B cell (primary cell): ENCODE measurements around the gene SLC25A5. TPM values are rescaled to one million over a fixed set of nuclear protein-coding genes. Genes with fewer than 3 reads are reported as not detected.
A peak's percentile ranks its signal among the peaks of the same experiment; 100 is the strongest.

ENCODE experiments used
- ATAC-seq: fragments of 200-7000 bp; cut with Tn5 transposase; one replicate; pipeline ENCODE4 v1.10.0; 2021; ENCODE audit warnings: low read depth, mild to moderate bottlenecking, moderate number of reproducible peaks, moderate library complexity
- CTCF ChIA-PET: fragments of 350-600 bp; sonication (Branson Sonifier 250); formaldehyde crosslinking; loops from one replicate; lab custom pipeline; 2021; ENCODE audit warnings: antibody characterized with exemption, inconsistent platforms; lab: Charles Lee
- POLR2A ChIA-PET: fragments of 350-600 bp; sonication (Branson Sonifier 250); formaldehyde crosslinking; loops from one replicate; lab custom pipeline; 2021; ENCODE audit warnings: antibody characterized with exemption; lab: Charles Lee
- DNase-seq: peaks from one replicate; pipeline ENCODE4 v3.0.0; 2013
- H2AFZ ChIP-seq: 2 replicates; pipeline ENCODE4 v1.6.1; 2012; ENCODE audit warnings: mild to moderate bottlenecking, low read depth, low read length; ENCODE audit not compliant: insufficient read depth, poor library complexity, severe bottlenecking
- H3K27ac ChIP-seq, 2 donors: 1 replicate in 1 of 2; 2 replicates in 1 of 2; pipeline ENCODE4 v1.5.1; 2012 to 2013; ENCODE audit warnings: low read length in 2 of 2, mild to moderate bottlenecking in 2 of 2, moderate library complexity in 1 of 2
- H3K27me3 ChIP-seq, 4 experiments: fragments of 200-600 bp in 1 of 4; sonication (generic) in 1 of 4; replicated peaks in 1 of 4; 1 replicate in 2 of 4; 2 replicates in 2 of 4; pipeline versions ENCODE4 v1.6.1 to v1.7.0; 2013 to 2016; ENCODE audit warnings: low read length in 3 of 4, mild to moderate bottlenecking in 2 of 4, mixed read lengths in 1 of 4, moderate library complexity in 1 of 4; ENCODE audit not compliant: insufficient read depth in 4 of 4, control insufficient read depth in 3 of 4; ENCODE audit errors: control extremely low read depth in 1 of 4
- H3K36me3 ChIP-seq, 2 experiments: replicated peaks in 1 of 2; 1 replicate in 1 of 2; 2 replicates in 1 of 2; pipeline versions ENCODE4 v1.6.1 to v1.7.1; 2013; ENCODE audit warnings: low read length in 1 of 2; ENCODE audit not compliant: insufficient read depth in 2 of 2, control insufficient read depth in 1 of 2; ENCODE audit errors: control extremely low read depth in 1 of 2, extremely low read depth in 1 of 2
- H3K4me1 ChIP-seq, 2 donors: fragments of 200-600 bp in 1 of 2; sonication (generic) in 1 of 2; 1 replicate in 1 of 2; 2 replicates in 1 of 2; pipeline versions ENCODE4 v1.5.1 to v1.6.1; 2013 to 2017; ENCODE audit warnings: low read length in 2 of 2; ENCODE audit not compliant: control insufficient read depth in 2 of 2, insufficient read depth in 2 of 2
- H3K4me2 ChIP-seq: replicated peaks from 2 replicates; pipeline ENCODE3; 2012; ENCODE audit warnings: mild to moderate bottlenecking, low read depth, low read length; ENCODE audit not compliant: poor library complexity, severe bottlenecking
- H3K4me3 ChIP-seq, 5 experiments: fragments of 200-600 bp in 1 of 5; sonication (generic) in 1 of 5; 1 replicate in 3 of 5; 2 replicates in 2 of 5; pipeline versions ENCODE4 v1.5.1 to v1.7.0; 2011 to 2016; ENCODE audit warnings: low read length in 4 of 5, mild to moderate bottlenecking in 4 of 5, low read depth in 2 of 5, control low read depth in 1 of 5, moderate library complexity in 1 of 5; ENCODE audit not compliant: insufficient read depth in 1 of 5; ENCODE audit errors: control extremely low read depth in 1 of 5, extremely low read depth in 1 of 5
- H3K79me2 ChIP-seq: fragments of 200-600 bp; sonication (generic); one replicate; pipeline ENCODE4 v1.6.0; 2016; ENCODE audit warnings: low read length; ENCODE audit not compliant: control insufficient read depth, insufficient read depth
- H3K9ac ChIP-seq: fragments of 200-600 bp; sonication (generic); 2 replicates; pipeline ENCODE4 v1.6.1; 2017; ENCODE audit warnings: mild to moderate bottlenecking, low read length, moderate library complexity
- H3K9me3 ChIP-seq, 3 donors: one replicate each; pipeline versions ENCODE4 v1.6.1 to v1.7.1; 2013; ENCODE audit warnings: low read length in 2 of 3; ENCODE audit not compliant: control insufficient read depth in 2 of 3, insufficient read depth in 1 of 3; ENCODE audit errors: control extremely low read depth in 1 of 3
- H4K20me1 ChIP-seq: 2 replicates; pipeline ENCODE4 v1.6.0; 2012; ENCODE audit warnings: mild to moderate bottlenecking, low read length; ENCODE audit not compliant: insufficient read depth, control insufficient read depth, poor library complexity, severe bottlenecking
- H3K27ac Mint-ChIP-seq: one replicate; pipeline ENCODE4 v1.8.0; 2021; ENCODE audit warnings: mixed read lengths
- H3K27me3 Mint-ChIP-seq: one replicate; pipeline ENCODE4 v1.8.0; 2021; ENCODE audit warnings: mixed read lengths
- H3K4me1 Mint-ChIP-seq: one replicate; pipeline ENCODE4 v1.8.0; 2021; ENCODE audit warnings: mixed read lengths
- H3K4me3 Mint-ChIP-seq: one replicate; pipeline ENCODE4 v1.8.0; 2021; ENCODE audit warnings: mixed read lengths
- H3K9me3 Mint-ChIP-seq: one replicate; pipeline ENCODE4 v1.8.0; 2022; ENCODE audit warnings: mixed read lengths; ENCODE audit not compliant: insufficient read depth
- CTCF ChIP-seq: fragments of 200-600 bp; IDR thresholded peaks from one replicate; pipeline ENCODE4 v1.8.0; 2022; ENCODE audit warnings: antibody characterized with exemption, mild to moderate bottlenecking
- EZH2 ChIP-seq: IDR thresholded peaks from 2 replicates; pipeline ENCODE4 v1.6.1; 2012; ENCODE audit warnings: borderline replicate concordance, low read depth, mild to moderate bottlenecking, moderate library complexity, low read length; ENCODE audit not compliant: insufficient read depth, poor library complexity, severe bottlenecking
- WGBS: methylation state at CpG from one replicate; pipeline ENCODE4 v1.1.5; 2013; ENCODE audit warnings: missing lambda C conversion rate; ENCODE audit not compliant: insufficient coverage; 5-methylcytosine and 5-hydroxymethylcytosine counted together
- intact Hi-C: fragments of 100-400 bp; cut with micrococcal nuclease; formaldehyde crosslinking; loops from one replicate; pipeline ENCODE4 v1.10.0; 2022
- polyA plus RNA-seq: library from polyadenylated mRNA; depleted of rRNA; stranded (reverse); fragments of >200 nt; gene quantifications from 2 replicates; pipeline ENCODE4 v1.2.3, GENCODE V29; 2012
- total RNA-seq, 2 donors: library from RNA; stranded (reverse); fragments of 120-200 nt in 1 of 2; gene quantifications; 1 replicate in 1 of 2; 2 replicates in 1 of 2; pipeline versions ENCODE4 v1.2.3 to v1.2.4, GENCODE V29; 2013 to 2022

Gene SLC25A5
- total and polyA plus RNA-seq, 2 donors (not counting 1 experiment from before 2014, with no cell fraction given): 142 to 443 TPM

GRCh38 chrX:119468551-119469312, 488 bp downstream of the SLC25A5 start:
- POLR2A ChIA-PET: interaction anchor here (0.7 to 1.0 kb wide), 4 partner anchors 14 to 322 kb away, joined by 3 to 4 read pairs (median 3); partner anchors contain the start of gene RPL39
- ATAC-seq: peak; percentile 76
- peak overlapping the region; percentile 92 to 95 for H3K27ac ChIP-seq
- peaks cover 3 to 15% of the 10 kb centered on the region in 2 donors for H3K4me1 ChIP-seq
- peaks cover 0 to 15% of the 10 kb centered on the region in 2 experiments for H3K36me3 ChIP-seq
- intact Hi-C loops: loop anchor here (1.0 to 10.0 kb wide), 9 partner anchors 14 to 476 kb away; partner anchors contain the start of genes NDUFA1, NKAP, NKRF and RNF113A
- H3K9me3 ChIP-seq: no peaks in the 10 kb centered on the region
- TF ChIP-seq EZH2 (no peak), CTCF (peak; percentile 68)
- H3K4me2 ChIP-seq: peak overlapping the region; percentile 80
- Mint-ChIP-seq H3K4me3 (peak overlapping the region; percentile 85), H3K4me1 (peaks cover 8% of the 10 kb centered on the region), H3K27me3 (no peaks in the 10 kb centered on the region), H3K9me3 (no peaks in the 10 kb centered on the region), H3K27ac (peak overlapping the region; percentile 92)
- H3K79me2 ChIP-seq: no peaks in the 10 kb centered on the region
- H4K20me1 ChIP-seq: no peaks in the 10 kb centered on the region
- no peaks in the 10 kb centered on the region for H3K27me3 ChIP-seq
- H3K9ac ChIP-seq: peak overlapping the region; percentile 86
- CTCF ChIA-PET: interaction anchor here (1.0 to 2.5 kb wide), 8 partner anchors 11 to 312 kb away, joined by 3 to 24 read pairs (median 4); partner anchors contain the start of genes SEPTIN6 and UBE2A
- peak overlapping the region; percentile 4 to 88 (median 83) for H3K4me3 ChIP-seq
- peak overlapping the region; percentile 53 for H2AFZ ChIP-seq
- WGBS: 0% methylated on average over 72 of the region's 78 CpGs
- peak; percentile 92 for DNase-seq
